GM12878 (cell line): ENCODE measurements around the gene CD300E. TPM values are rescaled to one million over a fixed set of nuclear protein-coding genes. Genes with fewer than 3 reads are reported as not detected.

Experiments used
- ATAC-seq: fragments of 200-7000 bp; cut with Tn5 transposase; 3 replicates; pipeline ENCODE4 v1.9.1; 2020; ENCODE audit warnings: mild to moderate bottlenecking, moderate library complexity
- BruUV-seq: library from RNA; stranded (reverse); fragments of 400-500 nt; replicated peaks from 2 replicates; lab custom pipeline; 2021; lab: Mats Ljungman, UMichigan
- CTCF ChIA-PET: fragments of 300-600 bp; sonication (Branson Sonifier 250); formaldehyde crosslinking; extraction: SDS; loops from one replicate; lab custom pipeline; 2021; ENCODE audit warnings: inconsistent platforms; lab: Yijun Ruan, JAX
- POLR2A ChIA-PET: fragments of 350-600 bp; formaldehyde crosslinking; extraction: SDS; loops from one replicate; lab custom pipeline; 2021; ENCODE audit warnings: inconsistent platforms; lab: Charles Lee
- RAD21 ChIA-PET: fragments of 300-600 bp; sonication (Branson Sonifier 250); formaldehyde crosslinking; loops from one replicate; lab custom pipeline; 2023; ENCODE audit warnings: antibody characterized with exemption; ENCODE audit not compliant: unreplicated experiment; lab: Charles Lee
- SMC1A ChIA-PET: fragments of 300-600 bp; sonication (Branson Sonifier 250); formaldehyde crosslinking; loops from one replicate; lab custom pipeline; 2023; ENCODE audit not compliant: unreplicated experiment, uncharacterized antibody; lab: Charles Lee
- DNase-seq: peaks from one replicate; pipeline ENCODE4 v3.0.0-alpha.2; 2011; ENCODE audit warnings: low read depth, low spot score
- FAIRE-seq: peaks from 3 replicates; lab custom pipeline; 2011; peaks lifted over from hg19 to GRCh38; lab: Jason Lieb, UNC
- H2AFZ ChIP-seq: 2 replicates; pipeline ENCODE4 v1.6.0; 2011; ENCODE audit warnings: low read depth, low read length, control low read depth; ENCODE audit not compliant: control insufficient read depth
- H3K27ac ChIP-seq: 2 replicates; pipeline ENCODE4 v1.5.1; 2011; ENCODE audit warnings: control low read depth; ENCODE audit not compliant: control insufficient read depth, insufficient read depth
- H3K27me3 ChIP-seq, 2 experiments: replicated peaks in 1 of 2; 2 replicates each; pipeline versions ENCODE4 v1.6.0 to v1.6.1; 2011; ENCODE audit warnings: low read length in 1 of 2; ENCODE audit not compliant: control insufficient read depth in 2 of 2, insufficient read depth in 2 of 2
- H3K36me3 ChIP-seq, 2 experiments: 2 replicates each; pipeline ENCODE4 v1.5.1; 2011; ENCODE audit warnings: low read length in 1 of 2; ENCODE audit not compliant: control insufficient read depth in 2 of 2, insufficient read depth in 2 of 2
- H3K4me1 ChIP-seq: 2 replicates; pipeline ENCODE4 v1.6.1; 2011; ENCODE audit warnings: mild to moderate bottlenecking, low read length, moderate library complexity, mixed read lengths; ENCODE audit not compliant: control insufficient read depth, insufficient read depth
- H3K4me2 ChIP-seq: 2 replicates; pipeline ENCODE4 v1.6.0; 2011; ENCODE audit warnings: control low read depth; ENCODE audit not compliant: control insufficient read depth, insufficient read depth
- H3K4me3 ChIP-seq: fragments of 200-600 bp; sonication (generic); 2 replicates; pipeline ENCODE4 v1.5.1; 2016
- H3K79me2 ChIP-seq: 2 replicates; pipeline ENCODE4 v1.6.0; 2011; ENCODE audit warnings: low read length; ENCODE audit not compliant: control insufficient read depth, insufficient read depth
- H3K9ac ChIP-seq: 2 replicates; pipeline ENCODE4 v1.8.0; 2011; ENCODE audit warnings: low read length, control low read depth, mixed read lengths; ENCODE audit not compliant: control insufficient read depth, insufficient read depth
- H3K9me3 ChIP-seq: replicated peaks from 3 replicates; pipeline ENCODE4 v1.5.1; 2011; ENCODE audit warnings: mild to moderate bottlenecking, low read length; ENCODE audit not compliant: control insufficient read depth, insufficient read depth
- H4K20me1 ChIP-seq: 2 replicates; pipeline ENCODE4 v1.6.0; 2011; ENCODE audit not compliant: control insufficient read depth, insufficient read depth
- BCL11A ChIP-seq: IDR thresholded peaks from 2 replicates; pipeline ENCODE4 v1.6.1; 2011; ENCODE audit warnings: low read depth, low read length
- E4F1 ChIP-seq: fragments of 450-650 bp; IDR thresholded peaks from 2 replicates; pipeline ENCODE4 v1.6.1; 2018; ENCODE audit warnings: borderline replicate concordance, mild to moderate bottlenecking; ENCODE audit not compliant: partially characterized antibody
- MTA3 ChIP-seq: IDR thresholded peaks from 2 replicates; pipeline ENCODE4 v1.6.1; 2012; ENCODE audit warnings: low read length, inconsistent platforms, borderline replicate concordance
- RCOR1 ChIP-seq: conservative IDR thresholded peaks from 2 replicates; pipeline ENCODE4 v1.6.1; 2012; ENCODE audit warnings: low read depth, low read length, improper control_type of control experiment
- TCF3 ChIP-seq: IDR thresholded peaks from 2 replicates; pipeline ENCODE4 v1.6.1; 2012; ENCODE audit warnings: low read depth, mild to moderate bottlenecking, low read length, borderline replicate concordance; ENCODE audit not compliant: insufficient read depth
- WGBS: methylation state at CpG from one replicate; pipeline ENCODE4 v1.1.6; 2016; ENCODE audit warnings: low lambda C conversion rate; ENCODE audit not compliant: insufficient replicate concordance, insufficient coverage; ENCODE audit errors: missing lambda C conversion rate; 5-methylcytosine and 5-hydroxymethylcytosine counted together
- in situ Hi-C: fragments of 300-500 bp; cut with MboI; formaldehyde crosslinking; loops from 9 replicates; pipeline ENCODE4 v1.14.3; 2018; ENCODE audit warnings: mixed read lengths
- intact Hi-C: fragments of 100-400 bp; cut with micrococcal nuclease; formaldehyde crosslinking; loops from one replicate; pipeline ENCODE4 v1.14.2; 2022; ENCODE audit not compliant: unreplicated experiment
- polyA plus RNA-seq, 11 experiments: library from polyadenylated mRNA; depleted of rRNA in 4 of 11; unstranded in 6 of 11; stranded (reverse) in 5 of 11; fragments of >200 nt; fragmentation: Nextera tagmentation in 4 of 11; fragmentation: Illumina TruSeq in 1 of 11; extraction: Ambion mirVana in 4 of 11; extraction: Trizol in 1 of 11; gene quantifications; 1 replicate in 1 of 11; 2 replicates in 10 of 11; pipeline versions ENCODE4 v1.2.1 to v1.2.3, GENCODE V29; 2011 to 2016; ENCODE audit warnings: inconsistent platforms in 2 of 11, missing spikeins in 2 of 11, low read depth in 1 of 11
- total RNA-seq, 4 experiments: library from RNA; depleted of rRNA in 3 of 4; stranded (reverse); fragments of >200 nt in 3 of 4; fragmentation: Illumina TruSeq in 1 of 4; extraction: Trizol in 1 of 4; gene quantifications; 2 replicates each; pipeline versions ENCODE4 v1.2.1 to v1.2.3, GENCODE V29; 2013 to 2021

The CD300E gene
- total and polyA plus RNA-seq, 10 of the 15 experiments (the other 5 are each of a cell fraction or from before 2014, with no cell fraction given): not detected

GRCh38 chr17:74561586-74561985 is 62.0 kb downstream of the CD300E start:
- DNase-seq (no peak), FAIRE-seq (no peak)
- POLR2A ChIA-PET: no interaction called here

More at GRCh38 chr17:74561586-74561985, 62.0 kb downstream of the CD300E start:
- intact Hi-C loops (no loop called here), in situ Hi-C loops (no loop called here)
- no peak overlapping the region for H3K27ac ChIP-seq
- no peaks in the 10 kb centered on the region; the same call in 2 of the 3 replicates for H3K9me3 ChIP-seq
- H3K4me2 ChIP-seq: no peak overlapping the region
- ChIA-PET SMC1A (interaction anchor here (0.6 kb wide), 1 partner anchor 27 kb away, joined by 3 read pairs; no protein-coding TSS in a partner anchor), RAD21 (interaction anchor here (1.4 kb wide), 1 partner anchor 96 kb away, joined by 5 read pairs; no protein-coding TSS in a partner anchor), CTCF (interaction anchor here (1.4 kb wide), 1 partner anchor 177 kb away, joined by 4 read pairs; no protein-coding TSS in a partner anchor)
- no peak for TF ChIP-seq MTA3
- no peak for TF ChIP-seq E4F1
- TF ChIP-seq TCF3: no peak
- no peak for TF ChIP-seq BCL11A
- no peak for TF ChIP-seq RCOR1
- no TSS peak for BruUV-seq
- H3K4me3 ChIP-seq: no peak overlapping the region
- no peaks in the 10 kb centered on the region for H4K20me1 ChIP-seq
- H3K9ac ChIP-seq: no peak overlapping the region
- H3K27me3 ChIP-seq: peaks cover 1 to 2% of the 10 kb centered on the region in 2 experiments; a peak in 3 of 4 replicates
- WGBS: 0% methylated on average over 3 of the region's 3 CpGs
- no peaks in the 10 kb centered on the region for H3K4me1 ChIP-seq
- H3K36me3 ChIP-seq: no peaks in the 10 kb centered on the region
- H3K79me2 ChIP-seq: no peaks in the 10 kb centered on the region
- ATAC-seq: no peak
- no peak overlapping the region for H2AFZ ChIP-seq

Other genes with a start within 250 kb of the CD300E start
Only the 7 nearest of the 12 such genes appear.
- 0.38 and 0.56 TPM in 2 replicates for gene CD300LB, start 92.3 kb downstream of the CD300E start, total RNA-seq (2014; rRNA removed)
- gene CD300LB, start 92.3 kb downstream of the CD300E start, total RNA-seq (2014; rRNA removed; fragmentation: Illumina TruSeq; extraction: Trizol): 0.14 and 0.27 TPM in 2 replicates
- 0.08 and 0.23 TPM in 2 replicates for gene CD300LB, start 92.3 kb downstream of the CD300E start, total RNA-seq (2021)
- 0.56 and 0.57 TPM in 2 replicates for gene CD300LB, start 92.3 kb downstream of the CD300E start, polyA plus RNA-seq (2011; rRNA removed)
- 0.17 and 0.24 TPM in 2 replicates for gene CD300LB, start 92.3 kb downstream of the CD300E start, polyA plus RNA-seq (2014; fragmentation: Illumina TruSeq; extraction: Trizol)
- gene CD300LB, start 92.3 kb downstream of the CD300E start, polyA plus RNA-seq (2014; fragmentation: Nextera tagmentation; extraction: Ambion mirVana): not detected
- 0.08 and 0.15 TPM in 2 replicates for gene CD300LB, start 92.3 kb downstream of the CD300E start, polyA plus RNA-seq (2014; rRNA removed)
- gene CD300LB, start 92.3 kb downstream of the CD300E start, polyA plus RNA-seq (2016; fragmentation: Nextera tagmentation; extraction: Ambion mirVana): not detected
- gene CD300C, start 77.6 kb downstream of the CD300E start, total RNA-seq (2014; rRNA removed): 0.23 and 0.27 TPM in 2 replicates
- 0.13 TPM in 1 of 2 replicates, not detected in the other for gene CD300C, start 77.6 kb downstream of the CD300E start, total RNA-seq (2014; rRNA removed; fragmentation: Illumina TruSeq; extraction: Trizol)
- 0.19 and 0.38 TPM in 2 replicates for gene CD300C, start 77.6 kb downstream of the CD300E start, total RNA-seq (2021)
- gene CD300C, start 77.6 kb downstream of the CD300E start, polyA plus RNA-seq (2011; rRNA removed): 0.12 TPM in 1 of 2 replicates, not detected in the other
- gene CD300C, start 77.6 kb downstream of the CD300E start, polyA plus RNA-seq (2014; fragmentation: Illumina TruSeq; extraction: Trizol): 0.25 TPM in 1 of 2 replicates, not detected in the other
- under 1 TPM in 1 of 2 experiments, not detected in 1; 0.13 TPM for gene CD300C, start 77.6 kb downstream of the CD300E start, polyA plus RNA-seq (2014; fragmentation: Nextera tagmentation; extraction: Ambion mirVana)
- gene CD300C, start 77.6 kb downstream of the CD300E start, polyA plus RNA-seq (2014; rRNA removed): 0.11 TPM in 1 of 2 replicates, not detected in the other
- under 1 TPM in 1 of 2 experiments, not detected in 1; 0.24 TPM for gene CD300C, start 77.6 kb downstream of the CD300E start, polyA plus RNA-seq (2016; fragmentation: Nextera tagmentation; extraction: Ambion mirVana)
- gene CD300H, start 56.2 kb downstream of the CD300E start, total RNA-seq (2014; rRNA removed): not detected in 2 replicates
- not detected in 2 replicates for gene CD300H, start 56.2 kb downstream of the CD300E start, total RNA-seq (2014; rRNA removed; fragmentation: Illumina TruSeq; extraction: Trizol)
- gene CD300H, start 56.2 kb downstream of the CD300E start, total RNA-seq (2021): not detected in 2 replicates
- not detected in 2 replicates for gene CD300H, start 56.2 kb downstream of the CD300E start, polyA plus RNA-seq (2011; rRNA removed)
- not detected in 2 replicates for gene CD300H, start 56.2 kb downstream of the CD300E start, polyA plus RNA-seq (2014; fragmentation: Illumina TruSeq; extraction: Trizol)
- not detected for gene CD300H, start 56.2 kb downstream of the CD300E start, polyA plus RNA-seq (2014; fragmentation: Nextera tagmentation; extraction: Ambion mirVana)
- not detected in 2 replicates for gene CD300H, start 56.2 kb downstream of the CD300E start, polyA plus RNA-seq (2014; rRNA removed)
- gene CD300H, start 56.2 kb downstream of the CD300E start, polyA plus RNA-seq (2016; fragmentation: Nextera tagmentation; extraction: Ambion mirVana): not detected
- gene CD300LD, start 31.5 kb downstream of the CD300E start, total RNA-seq (2014; rRNA removed): not detected in 2 replicates
- gene CD300LD, start 31.5 kb downstream of the CD300E start, total RNA-seq (2014; rRNA removed; fragmentation: Illumina TruSeq; extraction: Trizol): not detected in 2 replicates
- not detected in 2 replicates for gene CD300LD, start 31.5 kb downstream of the CD300E start, total RNA-seq (2021)
- not detected in 2 replicates for gene CD300LD, start 31.5 kb downstream of the CD300E start, polyA plus RNA-seq (2011; rRNA removed)
- gene CD300LD, start 31.5 kb downstream of the CD300E start, polyA plus RNA-seq (2014; fragmentation: Illumina TruSeq; extraction: Trizol): not detected in 2 replicates
- gene CD300LD, start 31.5 kb downstream of the CD300E start, polyA plus RNA-seq (2014; fragmentation: Nextera tagmentation; extraction: Ambion mirVana): not detected
- not detected in 2 replicates for gene CD300LD, start 31.5 kb downstream of the CD300E start, polyA plus RNA-seq (2014; rRNA removed)
- not detected for gene CD300LD, start 31.5 kb downstream of the CD300E start, polyA plus RNA-seq (2016; fragmentation: Nextera tagmentation; extraction: Ambion mirVana)
- gene CD300LF, start 89.2 kb upstream of the CD300E start, total RNA-seq (2014; rRNA removed): not detected in 2 replicates
- not detected in 2 replicates for gene CD300LF, start 89.2 kb upstream of the CD300E start, total RNA-seq (2014; rRNA removed; fragmentation: Illumina TruSeq; extraction: Trizol)
- gene CD300LF, start 89.2 kb upstream of the CD300E start, total RNA-seq (2021): not detected in 2 replicates
- gene CD300LF, start 89.2 kb upstream of the CD300E start, polyA plus RNA-seq (2011; rRNA removed): 0.15 TPM in 1 of 2 replicates, not detected in the other
- gene CD300LF, start 89.2 kb upstream of the CD300E start, polyA plus RNA-seq (2014; fragmentation: Illumina TruSeq; extraction: Trizol): not detected in 2 replicates
- not detected for gene CD300LF, start 89.2 kb upstream of the CD300E start, polyA plus RNA-seq (2014; fragmentation: Nextera tagmentation; extraction: Ambion mirVana)
- gene CD300LF, start 89.2 kb upstream of the CD300E start, polyA plus RNA-seq (2014; rRNA removed): not detected in 2 replicates
- not detected for gene CD300LF, start 89.2 kb upstream of the CD300E start, polyA plus RNA-seq (2016; fragmentation: Nextera tagmentation; extraction: Ambion mirVana)
- gene RAB37, start 113.5 kb upstream of the CD300E start, total RNA-seq (2014; rRNA removed): 1.1 and 1.5 TPM in 2 replicates
- 1.7 and 2.0 TPM in 2 replicates for gene RAB37, start 113.5 kb upstream of the CD300E start, total RNA-seq (2014; rRNA removed; fragmentation: Illumina TruSeq; extraction: Trizol)
- gene RAB37, start 113.5 kb upstream of the CD300E start, total RNA-seq (2021): 2.3 and 2.7 TPM in 2 replicates
- gene RAB37, start 113.5 kb upstream of the CD300E start, polyA plus RNA-seq (2011; rRNA removed): 4.5 and 5.6 TPM in 2 replicates
- 1.9 and 3.1 TPM in 2 replicates for gene RAB37, start 113.5 kb upstream of the CD300E start, polyA plus RNA-seq (2014; fragmentation: Illumina TruSeq; extraction: Trizol)
- under 1 TPM; 0.48 to 0.97 TPM for gene RAB37, start 113.5 kb upstream of the CD300E start, polyA plus RNA-seq (2014; fragmentation: Nextera tagmentation; extraction: Ambion mirVana)
- 3.6 and 5.6 TPM in 2 replicates for gene RAB37, start 113.5 kb upstream of the CD300E start, polyA plus RNA-seq (2014; rRNA removed)
- 1 to 10 TPM; 1.6 to 1.7 TPM for gene RAB37, start 113.5 kb upstream of the CD300E start, polyA plus RNA-seq (2016; fragmentation: Nextera tagmentation; extraction: Ambion mirVana)
- 24.7 and 27.4 TPM in 2 replicates for gene NHERF1, start 124.9 kb upstream of the CD300E start, total RNA-seq (2014; rRNA removed)
- gene NHERF1, start 124.9 kb upstream of the CD300E start, total RNA-seq (2014; rRNA removed; fragmentation: Illumina TruSeq; extraction: Trizol): 21.5 and 23.5 TPM in 2 replicates
- gene NHERF1, start 124.9 kb upstream of the CD300E start, total RNA-seq (2021): 52.9 and 53.2 TPM in 2 replicates
- 35.4 and 61.6 TPM in 2 replicates for gene NHERF1, start 124.9 kb upstream of the CD300E start, polyA plus RNA-seq (2011; rRNA removed)
- 21.5 and 39.2 TPM in 2 replicates for gene NHERF1, start 124.9 kb upstream of the CD300E start, polyA plus RNA-seq (2014; fragmentation: Illumina TruSeq; extraction: Trizol)
- 10 to 100 TPM; 13.4 to 14.3 TPM for gene NHERF1, start 124.9 kb upstream of the CD300E start, polyA plus RNA-seq (2014; fragmentation: Nextera tagmentation; extraction: Ambion mirVana)
- 38.8 and 41.3 TPM in 2 replicates for gene NHERF1, start 124.9 kb upstream of the CD300E start, polyA plus RNA-seq (2014; rRNA removed)
- 10 to 100 TPM; 57.3 to 61.2 TPM for gene NHERF1, start 124.9 kb upstream of the CD300E start, polyA plus RNA-seq (2016; fragmentation: Nextera tagmentation; extraction: Ambion mirVana)